NB4 (cell line): ENCODE data around the gene TRAPPC10.
"Not testable (repeated sequence)": the region's sequence is repeated elsewhere in the genome, so short reads cannot be mapped to it uniquely, and the experiment has no call there.

Experiments
- DNase-seq: peaks from one replicate; pipeline ENCODE4 v3.0.0; 2010; ENCODE audit warnings: low read depth
- H3K4me3 ChIP-seq: one replicate; pipeline ENCODE4 v1.5.1; 2011; ENCODE audit warnings: mild to moderate bottlenecking, low read depth, low read length, moderate library complexity
- CTCF ChIP-seq: IDR thresholded peaks from one replicate; pipeline ENCODE4 v1.5.1; 2012; ENCODE audit warnings: low read depth, low read length
- MYC ChIP-seq: IDR thresholded peaks from 2 replicates; pipeline ENCODE4 v1.6.1; 2011; ENCODE audit warnings: low read depth, low read length
- POLR2A ChIP-seq: IDR thresholded peaks from 2 replicates; pipeline ENCODE4 v1.6.1; 2011; ENCODE audit warnings: mild to moderate bottlenecking; ENCODE audit not compliant: insufficient read length; ENCODE audit errors: extremely low read depth
- TF ChIP-seq, protein P1 (sequence below): IDR thresholded peaks from 2 replicates; pipeline ENCODE4 v1.6.1; 2011; ENCODE audit warnings: low read depth, low read length

TRAPPC10 gene

DNA sequence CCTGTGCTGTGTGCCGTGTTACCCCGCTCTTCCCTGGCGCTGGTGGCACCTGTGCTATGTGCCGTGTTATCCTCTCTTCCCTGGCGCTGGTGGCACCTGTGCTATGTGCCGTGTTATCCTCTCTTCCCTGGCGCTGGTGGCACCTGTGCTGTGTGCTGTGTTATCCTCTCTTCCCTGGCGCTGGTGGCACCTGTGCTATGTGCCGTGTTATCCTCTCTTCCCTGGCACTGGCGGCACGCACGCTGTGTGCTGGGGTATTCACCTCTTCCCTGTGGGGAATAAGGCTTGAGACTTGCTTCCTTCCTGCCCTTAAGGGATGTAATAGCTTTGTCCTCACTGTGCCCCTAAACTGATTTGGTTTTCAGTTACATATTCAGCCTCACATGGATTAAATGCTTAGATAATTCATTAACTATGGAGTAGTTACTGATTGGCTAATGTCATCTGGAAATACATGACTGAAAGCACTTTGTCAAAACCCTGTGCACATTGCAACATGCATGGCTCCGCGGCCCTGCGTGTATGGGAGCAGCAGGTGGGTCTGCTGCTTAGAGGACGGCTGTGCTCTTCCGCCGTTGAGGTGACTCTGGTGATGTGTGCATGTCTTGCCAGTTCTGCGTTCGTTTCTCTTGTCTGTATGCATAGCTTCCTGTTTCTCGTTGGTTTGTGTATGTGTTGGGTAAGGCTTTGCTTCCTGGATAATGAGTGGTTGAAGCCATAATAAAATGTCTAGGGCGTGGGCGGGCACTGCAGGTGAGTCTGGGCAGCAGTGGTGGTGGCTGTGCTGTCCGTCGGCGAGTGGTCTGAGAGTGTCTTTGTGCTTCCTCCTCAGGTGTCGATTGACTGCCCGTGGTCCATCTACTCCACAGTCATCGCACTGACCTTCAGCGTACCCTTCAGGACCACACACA is 77.1 kb downstream of the TRAPPC10 start:
- TF ChIP-seq MYC (no peak), CTCF (no peak)
- TF ChIP-seq, protein P1, sequence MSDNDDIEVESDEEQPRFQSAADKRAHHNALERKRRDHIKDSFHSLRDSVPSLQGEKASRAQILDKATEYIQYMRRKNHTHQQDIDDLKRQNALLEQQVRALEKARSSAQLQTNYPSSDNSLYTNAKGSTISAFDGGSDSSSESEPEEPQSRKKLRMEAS: no peak
- peak; percentile 8 for DNase-seq
- no peak overlapping the region for H3K4me3 ChIP-seq

- DNase-seq: no peak
- TF ChIP-seq POLR2A: no peak
- TF ChIP-seq MYC: no peak
- TF ChIP-seq CTCF: no peak
- TF ChIP-seq, protein P1: no peak
- no peak overlapping the region for H3K4me3 ChIP-seq
These were observed 78.2 kb downstream of the TRAPPC10 start for GRCh38 chr21:44090325-44090724.

DNA sequence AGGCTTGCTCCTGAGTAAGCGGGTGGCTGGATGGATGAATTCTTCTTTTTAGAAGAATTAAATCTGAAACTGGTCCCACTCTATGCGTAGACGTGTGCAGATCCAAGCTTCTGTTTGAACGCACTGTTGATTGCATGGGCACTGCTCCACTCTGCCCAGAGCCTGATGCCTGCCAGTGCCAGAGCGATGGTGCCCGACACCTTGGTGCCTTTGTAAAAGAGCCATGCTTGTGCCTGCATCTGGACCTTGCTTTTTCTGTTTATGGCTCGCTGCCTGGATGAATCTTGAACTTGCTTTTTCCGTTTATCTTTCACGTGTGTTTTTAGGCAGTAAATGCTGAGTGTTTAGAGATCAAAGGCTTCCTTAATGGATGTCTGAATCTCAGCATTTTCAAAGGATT is 80.1 kb downstream of the TRAPPC10 start:
- H3K4me3 ChIP-seq: no peak overlapping the region
- TF ChIP-seq POLR2A (no peak), MYC (no peak), CTCF (no peak)
- TF ChIP-seq, protein P1: no peak
- no peak for DNase-seq

DNA sequence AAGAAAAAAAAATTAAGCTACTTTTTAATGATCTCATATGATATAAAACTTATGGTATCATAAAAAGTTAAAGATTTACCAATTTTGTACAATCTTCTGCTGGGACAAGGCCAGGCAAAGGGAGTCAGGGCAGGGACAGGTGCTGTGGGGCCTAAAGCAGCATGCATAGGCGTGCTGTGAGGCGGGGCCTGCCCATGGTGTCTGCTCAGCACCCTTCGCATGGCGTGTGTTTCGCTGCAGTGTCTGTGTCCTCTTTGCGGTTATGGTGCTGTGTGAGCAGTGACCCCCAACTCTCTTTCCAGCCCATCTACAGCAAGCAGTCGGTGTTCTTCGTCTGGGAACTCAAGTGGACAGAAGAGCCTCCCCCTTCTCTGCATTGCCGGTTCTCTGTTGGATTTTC is 81.7 kb downstream of the TRAPPC10 start:
- no peak for TF ChIP-seq MYC
- H3K4me3 ChIP-seq: no peak overlapping the region
- DNase-seq: no peak

DNA sequence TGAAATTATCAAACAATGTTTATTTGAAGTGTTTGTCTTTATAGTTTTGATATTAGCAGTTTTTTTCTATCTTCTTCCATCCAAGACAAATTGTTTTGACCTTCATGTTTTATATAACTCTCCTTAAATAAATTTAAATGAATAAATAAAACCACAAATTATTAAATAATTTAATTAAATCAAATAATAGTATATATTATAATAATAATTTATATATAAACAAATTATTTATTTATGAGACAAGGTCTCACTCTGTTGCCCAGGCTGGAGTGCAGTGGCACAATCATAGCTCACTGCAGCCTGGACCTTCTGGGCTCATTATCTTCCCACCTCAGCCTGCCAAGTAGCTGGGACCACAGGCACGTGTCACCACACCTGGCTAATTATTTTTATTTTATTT is 82.7 kb downstream of the TRAPPC10 start:
- TF ChIP-seq, protein P1: no peak
- TF ChIP-seq MYC (no peak), POLR2A (no peak), CTCF (no peak)
- no peak overlapping the region for H3K4me3 ChIP-seq
- no peak for DNase-seq

DNA sequence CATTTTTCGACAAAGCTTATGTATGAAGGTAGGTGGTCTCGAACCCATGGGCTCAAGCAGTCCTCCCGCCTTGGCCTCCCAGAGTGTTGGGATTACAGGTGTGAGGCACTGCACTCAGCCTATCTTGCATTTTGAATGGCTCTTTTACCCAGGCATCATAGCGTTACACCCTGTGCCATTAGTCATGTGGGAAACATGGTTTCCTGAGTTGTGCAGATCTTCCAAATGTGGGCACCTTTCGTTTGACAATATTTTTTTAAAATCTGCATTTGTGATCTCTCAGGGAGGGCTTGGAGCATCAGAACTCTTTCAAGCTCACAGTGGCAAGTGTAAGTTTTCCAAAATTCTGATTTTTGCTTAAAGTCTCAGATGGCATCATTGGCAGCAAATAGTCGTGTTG is 86.4 kb downstream of the TRAPPC10 start:
- not testable (repeated sequence) for DNase-seq, H3K4me3 ChIP-seq

DNA sequence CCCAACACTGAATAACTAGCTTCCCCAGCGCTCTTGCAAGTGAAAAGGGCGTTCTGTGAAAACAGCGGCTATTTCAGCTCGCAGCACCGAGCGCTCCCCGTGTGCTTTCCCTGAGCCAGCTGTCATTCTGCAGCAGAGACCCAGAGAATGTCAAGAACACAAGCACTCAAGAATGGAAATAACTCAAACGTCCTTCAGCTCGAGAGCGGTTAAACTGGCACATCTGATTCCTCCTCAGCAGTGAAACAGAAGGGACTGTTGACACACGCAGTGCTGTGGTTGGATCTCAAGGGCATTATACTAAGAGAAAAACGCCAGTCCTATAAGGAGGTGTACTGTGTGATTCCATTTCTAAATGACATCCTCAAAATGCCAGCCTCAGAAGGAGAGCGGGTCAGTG is 86.9 kb downstream of the TRAPPC10 start:
- not testable (repeated sequence) for H3K4me3 ChIP-seq

GRCh38 chr21:44107026-44107501 is 95.0 kb downstream of the TRAPPC10 start, which contains the start of gene PWP2:
Gene PWP2 (plus strand): TSS chr21:44107399. CDS start chr21:44107417, 18 bp downstream.
- not testable (repeated sequence) for DNase-seq, H3K4me3 ChIP-seq

More for the DNA sequence above, 86.9 kb downstream of the TRAPPC10 start:
- DNase-seq: not testable (repeated sequence)

GRCh38 chr21:44107589-44107988 is 95.5 kb downstream of the TRAPPC10 start:
- not testable (repeated sequence) for H3K4me3 ChIP-seq, DNase-seq

- DNase-seq, H3K4me3 ChIP-seq: not testable (repeated sequence)
These were observed 101.7 kb downstream of the TRAPPC10 start for GRCh38 chr21:44113702-44114371.

- not testable (repeated sequence) for DNase-seq
These were observed 110.0 kb downstream of the TRAPPC10 start for GRCh38 chr21:44122131-44122530.

More at GRCh38 chr21:44122131-44122530, 110.0 kb downstream of the TRAPPC10 start:
- not testable (repeated sequence) for H3K4me3 ChIP-seq
